Mesendoderm (in vitro differentiated cells): ENCODE data around the gene DMD.

Experiments used
- DNase-seq: peaks from one replicate; pipeline ENCODE4 v3.0.0; 2013
- H2AK5ac ChIP-seq: 2 replicates; pipeline ENCODE4 v1.6.1; 2013; ENCODE audit warnings: low read length, inconsistent platforms
- H2BK120ac ChIP-seq: 2 replicates; pipeline ENCODE4 v1.6.1; 2013; ENCODE audit warnings: low read depth, mild to moderate bottlenecking, low read length, moderate library complexity, mixed read lengths
- H2BK15ac ChIP-seq: replicated peaks from 2 replicates; pipeline ENCODE4 v1.6.1; 2013; ENCODE audit warnings: low read depth, mild to moderate bottlenecking, moderate library complexity
- H2BK5ac ChIP-seq: 2 replicates; pipeline ENCODE4 v1.6.1; 2013; ENCODE audit warnings: low read length, inconsistent platforms
- H3K18ac ChIP-seq: 2 replicates; pipeline ENCODE4 v1.6.1; 2013; ENCODE audit warnings: mild to moderate bottlenecking, low read length, mixed read lengths
- H3K23ac ChIP-seq: one replicate; pipeline ENCODE4 v1.6.1; 2013; ENCODE audit warnings: low read length
- H3K27ac ChIP-seq: 2 replicates; pipeline ENCODE4 v1.5.1; 2013; ENCODE audit warnings: low read depth, mild to moderate bottlenecking, inconsistent platforms, low read length, moderate library complexity
- H3K27me3 ChIP-seq: 2 replicates; pipeline ENCODE4 v1.6.1; 2013; ENCODE audit warnings: low read length, control low read depth, mild to moderate bottlenecking, inconsistent platforms; ENCODE audit not compliant: insufficient read depth, poor library complexity
- H3K36me3 ChIP-seq: 2 replicates; pipeline ENCODE4 v1.6.1; 2013; ENCODE audit warnings: low read length, inconsistent platforms; ENCODE audit not compliant: control insufficient read depth, insufficient read depth
- H3K4ac ChIP-seq: one replicate; pipeline ENCODE4 v1.6.1; 2013; ENCODE audit warnings: low read depth, mild to moderate bottlenecking, low read length, moderate library complexity
- H3K4me1 ChIP-seq: 2 replicates; pipeline ENCODE4 v1.6.1; 2013; ENCODE audit warnings: low read depth, low read length, inconsistent platforms; ENCODE audit not compliant: control insufficient read depth
- H3K4me2 ChIP-seq: 2 replicates; pipeline ENCODE4 v1.6.1; 2013; ENCODE audit warnings: low read length
- H3K4me3 ChIP-seq: 2 replicates; pipeline ENCODE4 v1.5.1; 2013; ENCODE audit warnings: mild to moderate bottlenecking, low read length
- H3K56ac ChIP-seq: one replicate; pipeline ENCODE4 v1.6.1; 2013; ENCODE audit warnings: low read length
- H3K79me1 ChIP-seq: 2 replicates; pipeline ENCODE4 v1.6.1; 2013; ENCODE audit warnings: low read length, inconsistent platforms
- H3K79me2 ChIP-seq: 2 replicates; pipeline ENCODE4 v1.6.1; 2013; ENCODE audit warnings: mild to moderate bottlenecking, low read length; ENCODE audit not compliant: control insufficient read depth, insufficient read depth
- H3K9ac ChIP-seq: 2 replicates; pipeline ENCODE4 v1.6.1; 2013; ENCODE audit warnings: low read length, inconsistent platforms
- H4K5ac ChIP-seq: one replicate; pipeline ENCODE4 v1.6.1; 2013; ENCODE audit warnings: low read length
- H4K8ac ChIP-seq: one replicate; pipeline ENCODE4 v1.6.1; 2013; ENCODE audit warnings: low read depth, mild to moderate bottlenecking, control low read depth, low read length, moderate library complexity
- WGBS: extraction: QIAGEN DNeasy Blood & Tissue Kit; methylation state at CpG from one replicate; pipeline ENCODE4 v1.1.7; 2013; ENCODE audit warnings: low lambda C conversion rate, missing lambda C conversion rate; ENCODE audit not compliant: insufficient coverage; ENCODE audit errors: extremely low coverage; 5-methylcytosine and 5-hydroxymethylcytosine counted together

Gene DMD

DNA sequence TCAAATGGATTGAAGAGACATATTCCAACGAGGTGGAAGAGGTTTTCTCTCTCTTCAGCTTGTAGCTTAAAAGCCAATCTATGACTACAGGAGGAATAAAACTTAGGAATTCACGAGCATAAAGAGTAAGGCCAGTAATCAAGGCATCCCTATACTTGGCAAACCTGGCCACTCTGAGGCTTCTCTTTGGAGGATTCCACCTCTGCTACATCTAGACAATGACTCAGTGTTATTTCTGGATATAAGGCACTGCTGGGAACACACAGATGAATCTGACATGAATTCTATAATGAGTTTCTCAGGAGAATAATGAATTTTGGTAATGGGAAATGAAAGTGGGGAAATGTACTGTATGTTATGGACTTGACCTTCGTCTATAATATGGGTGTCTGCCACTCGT lies 1123.7 kb downstream of the DMD start:
- Histone ChIP-seq H3K36me3 (no peaks in the 10 kb centered on the region), H3K79me1 (no peaks in the 10 kb centered on the region), H4K5ac (no peak overlapping the region), H3K4ac (no peak overlapping the region), H3K4me2 (no peak overlapping the region), H3K4me1 (no peaks in the 10 kb centered on the region), H3K4me3 (no peak overlapping the region), H3K27ac (no peak overlapping the region), H2AK5ac (no peak overlapping the region), H3K27me3 (no peaks in the 10 kb centered on the region), H3K9ac (no peak overlapping the region), H3K23ac (no peak overlapping the region), H3K18ac (no peak overlapping the region), H3K79me2 (no peaks in the 10 kb centered on the region), H4K8ac (no peak overlapping the region), H2BK15ac (no peak overlapping the region), H2BK5ac (no peak overlapping the region), H2BK120ac (no peak overlapping the region), H3K56ac (no peak overlapping the region)
- no peak for DNase-seq
- WGBS, result no CpG with 5 or more reads among the region's 4 CpGs

DNA sequence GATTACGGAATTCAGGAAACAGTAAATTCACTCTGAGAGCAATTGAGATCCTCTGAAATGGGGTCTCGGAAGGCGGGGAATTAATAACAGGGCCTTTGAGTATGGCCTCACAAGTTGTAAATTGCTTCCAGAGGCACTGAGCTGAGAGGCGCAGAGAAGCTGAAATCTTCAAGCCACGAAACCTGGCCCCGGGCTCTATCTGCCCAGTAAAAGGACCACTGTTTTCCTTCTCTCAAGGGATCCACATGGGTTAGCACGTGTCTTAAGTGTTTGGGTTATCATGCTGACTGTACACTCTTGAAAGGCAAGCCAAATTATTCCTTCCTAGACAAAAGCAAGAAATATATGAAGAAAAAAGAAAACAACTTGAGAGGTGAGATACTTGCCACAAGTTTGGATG lies 1126.6 kb downstream of the DMD start:
- Histone ChIP-seq H3K56ac (no peak overlapping the region), H3K36me3 (no peaks in the 10 kb centered on the region), H3K4me3 (no peak overlapping the region), H4K8ac (no peak overlapping the region), H2BK5ac (no peak overlapping the region), H3K4me1 (no peaks in the 10 kb centered on the region), H3K18ac (no peak overlapping the region), H3K27ac (no peak overlapping the region), H3K4ac (no peak overlapping the region), H2BK120ac (no peak overlapping the region), H3K79me2 (no peaks in the 10 kb centered on the region), H3K27me3 (no peaks in the 10 kb centered on the region), H4K5ac (no peak overlapping the region), H3K9ac (no peak overlapping the region), H3K23ac (no peak overlapping the region), H2AK5ac (no peak overlapping the region), H2BK15ac (no peak overlapping the region), H3K79me1 (no peaks in the 10 kb centered on the region), H3K4me2 (no peak overlapping the region)
- no peak for DNase-seq
- WGBS, result no CpG with 5 or more reads among the region's 7 CpGs

DNA sequence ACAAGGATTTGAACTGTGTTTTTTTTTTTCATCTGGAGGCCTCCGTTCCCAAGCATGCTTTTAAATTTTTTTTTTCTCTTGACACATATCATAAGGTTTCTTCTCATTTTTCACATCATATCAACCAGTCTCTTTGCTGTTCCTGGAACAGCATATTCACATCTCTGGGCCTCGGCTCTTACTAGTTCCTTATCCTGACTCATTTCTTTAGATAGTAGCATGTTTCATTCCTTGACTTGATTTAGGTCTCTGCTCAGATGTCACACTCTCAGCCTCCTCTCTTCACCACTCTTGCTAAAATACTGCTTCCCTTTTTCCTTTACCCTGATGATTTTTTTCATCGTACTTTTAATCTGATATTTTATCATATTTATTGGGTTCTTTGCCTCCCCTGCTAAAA lies 1163.1 kb downstream of the DMD start:
- Histone ChIP-seq H4K5ac (no peak overlapping the region), H3K56ac (no peak overlapping the region), H2AK5ac (no peak overlapping the region), H3K27ac (no peak overlapping the region), H3K27me3 (no peaks in the 10 kb centered on the region), H3K18ac (no peak overlapping the region), H3K79me2 (no peaks in the 10 kb centered on the region), H3K4me1 (no peaks in the 10 kb centered on the region), H3K23ac (no peak overlapping the region), H3K9ac (no peak overlapping the region), H3K36me3 (no peaks in the 10 kb centered on the region), H2BK5ac (no peak overlapping the region), H3K4ac (no peak overlapping the region), H2BK15ac (no peak overlapping the region), H2BK120ac (no peak overlapping the region), H3K79me1 (no peaks in the 10 kb centered on the region), H3K4me2 (no peak overlapping the region), H3K4me3 (no peak overlapping the region), H4K8ac (no peak overlapping the region)
- DNase-seq, result no peak
- no CpG with 5 or more reads among the region's 3 CpGs for WGBS

DNA sequence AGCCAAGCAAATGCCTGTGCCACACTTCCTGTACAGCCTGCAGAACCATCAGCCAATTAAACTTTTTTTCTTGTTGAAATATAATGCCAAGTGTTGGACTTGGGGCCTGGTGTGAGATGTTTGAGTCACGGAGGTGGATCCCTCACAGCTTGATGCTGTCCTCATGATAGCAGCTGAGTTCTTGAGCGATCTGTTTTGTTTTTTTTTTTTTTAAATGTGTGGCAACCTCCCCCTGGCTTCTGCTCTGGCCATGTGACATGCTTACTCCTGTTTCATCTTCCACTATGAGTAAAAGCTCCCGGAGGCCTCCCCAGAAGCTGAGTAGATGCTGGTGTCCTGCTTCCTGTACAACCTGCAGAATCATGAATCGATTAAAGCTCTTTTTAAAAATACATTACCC lies 1166.2 kb downstream of the DMD start:
- no peak overlapping the region for H2BK15ac ChIP-seq
- no peak overlapping the region for H2BK120ac ChIP-seq
- no peak overlapping the region for H2AK5ac ChIP-seq
- no peaks in the 10 kb centered on the region for H3K4me1 ChIP-seq
- H2BK5ac ChIP-seq, result no peak overlapping the region
- no peak overlapping the region for H3K56ac ChIP-seq
- no peaks in the 10 kb centered on the region for H3K36me3 ChIP-seq
- no peaks in the 10 kb centered on the region for H3K79me2 ChIP-seq
- H4K8ac ChIP-seq, result no peak overlapping the region
- H3K23ac ChIP-seq, result no peak overlapping the region
- no peaks in the 10 kb centered on the region for H3K79me1 ChIP-seq
- no peak overlapping the region for H3K9ac ChIP-seq
- no peak overlapping the region for H4K5ac ChIP-seq
- H3K4me2 ChIP-seq, result no peak overlapping the region
- no peak overlapping the region for H3K27ac ChIP-seq
- H3K4me3 ChIP-seq, result no peak overlapping the region
- H3K18ac ChIP-seq, result no peak overlapping the region
- no peaks in the 10 kb centered on the region for H3K27me3 ChIP-seq
- WGBS, result no CpG with 5 or more reads among the region's 4 CpGs
- DNase-seq, result peak; percentile 7
- H3K4ac ChIP-seq, result no peak overlapping the region

DNA sequence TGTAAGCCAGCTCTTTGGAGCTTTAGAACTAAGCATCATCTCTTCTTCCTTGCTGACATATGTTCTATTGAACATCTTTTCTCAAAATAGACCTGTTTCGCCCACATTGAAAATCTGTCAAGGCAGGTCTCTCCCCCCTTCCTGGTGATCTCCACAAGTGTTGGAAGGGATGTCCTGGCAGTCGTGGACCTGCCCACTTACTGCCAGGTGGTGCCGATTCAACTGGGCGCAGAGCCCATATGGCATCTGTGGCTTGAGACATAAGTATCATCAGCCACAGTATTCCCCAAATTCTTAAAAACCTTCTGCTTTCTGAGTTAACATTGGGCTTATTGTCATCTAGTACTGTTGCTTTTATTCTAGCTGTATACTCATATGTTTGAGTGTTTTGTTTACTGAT lies 1170.2 kb downstream of the DMD start:
- Histone ChIP-seq H3K56ac (no peak overlapping the region), H3K4me3 (no peak overlapping the region), H2BK5ac (no peak overlapping the region), H4K5ac (no peak overlapping the region), H3K23ac (no peak overlapping the region), H4K8ac (no peak overlapping the region), H3K79me2 (no peaks in the 10 kb centered on the region), H3K79me1 (no peaks in the 10 kb centered on the region), H3K27me3 (no peaks in the 10 kb centered on the region), H3K36me3 (no peaks in the 10 kb centered on the region), H3K27ac (no peak overlapping the region), H3K4me2 (no peak overlapping the region), H2BK120ac (no peak overlapping the region), H3K4ac (no peak overlapping the region), H2AK5ac (no peak overlapping the region), H3K9ac (no peak overlapping the region), H3K18ac (no peak overlapping the region), H2BK15ac (no peak overlapping the region), H3K4me1 (no peaks in the 10 kb centered on the region)
- no peak for DNase-seq
- no CpG with 5 or more reads among the region's 4 CpGs for WGBS

DNA sequence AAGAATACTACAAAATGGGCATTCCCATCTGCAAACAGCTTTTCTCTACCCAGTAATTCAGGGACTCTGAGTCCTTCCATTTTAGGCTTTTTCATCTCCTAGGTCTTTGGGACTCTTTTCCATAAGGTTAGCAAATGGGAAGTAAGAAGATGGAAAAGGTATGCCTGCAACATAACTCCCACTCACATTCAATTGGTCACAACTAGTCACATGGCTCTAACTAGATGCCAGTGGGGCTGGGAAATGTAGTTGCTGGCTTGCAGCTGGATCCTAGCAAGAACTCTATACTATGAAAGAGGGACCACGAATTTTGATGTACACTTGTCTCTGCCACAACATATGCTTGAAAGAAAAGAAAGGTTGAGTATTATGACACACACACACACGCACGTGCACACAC lies 1184.6 kb downstream of the DMD start:
- Histone ChIP-seq H3K9ac (no peak overlapping the region), H4K8ac (no peak overlapping the region), H3K36me3 (no peaks in the 10 kb centered on the region), H3K79me2 (no peaks in the 10 kb centered on the region), H3K23ac (no peak overlapping the region), H3K4ac (no peak overlapping the region), H2BK15ac (no peak overlapping the region), H3K79me1 (no peaks in the 10 kb centered on the region), H3K4me1 (no peaks in the 10 kb centered on the region), H2AK5ac (no peak overlapping the region), H2BK120ac (no peak overlapping the region), H3K27ac (no peak overlapping the region), H3K27me3 (no peaks in the 10 kb centered on the region), H3K4me2 (no peak overlapping the region), H3K4me3 (no peak overlapping the region), H2BK5ac (no peak overlapping the region), H3K18ac (no peak overlapping the region), H3K56ac (no peak overlapping the region), H4K5ac (no peak overlapping the region)
- peak; percentile 0 for DNase-seq
- no CpG with 5 or more reads among the region's 3 CpGs for WGBS
